Kidney (tissue), 14 donors: Measurements from ENCODE around the gene ZNF605. TPM values are rescaled to one million over a fixed set of nuclear protein-coding genes. Genes with fewer than 3 reads are reported as not detected.
A peak's percentile ranks its signal among the peaks of the same experiment; 100 is the strongest.
"Not testable (repeated sequence)": the region's sequence is repeated elsewhere in the genome, so short reads cannot be mapped to it uniquely, and the experiment has no call there.

Experiments
- DNase-seq, 5 donors: peaks; one replicate each; pipeline ENCODE4 v3.0.0-alpha.2; 2013 to 2020
- FAIRE-seq: peaks from 2 replicates; lab custom pipeline; 2012; peaks lifted over from hg19 to GRCh38; lab: Jason Lieb, UNC
- H3K27ac ChIP-seq, 2 donors: one replicate each; pipeline ENCODE4 v1.7.0; 2013; ENCODE audit warnings: low read depth in 2 of 2, low read length in 2 of 2, inconsistent platforms in 1 of 2
- H3K27me3 ChIP-seq: one replicate; pipeline ENCODE4 v1.7.1; 2013; ENCODE audit warnings: low read length, inconsistent platforms; ENCODE audit not compliant: control insufficient read depth, insufficient read depth
- H3K36me3 ChIP-seq, 3 donors: one replicate each; pipeline versions ENCODE4 v1.7.0 to v1.7.1; 2013; ENCODE audit warnings: low read length in 3 of 3, control low read depth in 1 of 3, inconsistent platforms in 1 of 3; ENCODE audit not compliant: insufficient read depth in 3 of 3, control insufficient read depth in 2 of 3
- H3K4me1 ChIP-seq, 3 donors: one replicate each; pipeline versions ENCODE4 v1.7.0 to v1.7.1; 2013; ENCODE audit warnings: low read length in 3 of 3, inconsistent platforms in 1 of 3, low read depth in 1 of 3; ENCODE audit not compliant: control insufficient read depth in 2 of 3, insufficient read depth in 2 of 3
- H3K4me3 ChIP-seq, 3 donors: one replicate each; pipeline versions ENCODE4 v1.7.0 to v1.8.1; 2013; ENCODE audit warnings: low read length in 3 of 3, control low read depth in 1 of 3, inconsistent platforms in 1 of 3
- H3K9ac ChIP-seq, 3 donors: one replicate each; pipeline versions ENCODE4 v1.7.0 to v1.7.1; 2013; ENCODE audit warnings: low read length in 3 of 3, control low read depth in 1 of 3, inconsistent platforms in 1 of 3
- H3K9me3 ChIP-seq, 3 donors: one replicate each; pipeline versions ENCODE4 v1.7.0 to v1.7.1; 2013; ENCODE audit warnings: low read length in 3 of 3, control low read depth in 1 of 3, inconsistent platforms in 1 of 3; ENCODE audit not compliant: control insufficient read depth in 2 of 3, insufficient read depth in 1 of 3
- CTCF ChIP-seq: IDR thresholded peaks from 3 replicates; pipeline ENCODE4 v1.5.1; 2012; ENCODE audit warnings: mild to moderate bottlenecking, moderate library complexity, borderline replicate concordance; ENCODE audit not compliant: insufficient read depth; ENCODE audit errors: extremely low read depth
- intact Hi-C: fragments of 100-400 bp; cut with DNase I; formaldehyde crosslinking; loops from one replicate; pipeline ENCODE4 v1.11.1; 2022
- polyA plus RNA-seq: library from polyadenylated mRNA; stranded (reverse); fragments of 350-450 nt; fragmentation: Illumina TruSeq; extraction: RNeasy Lipid Tissue Mini Kit (QIAGEN cat#74804); gene quantifications from one replicate; pipeline ENCODE4 v1.2.3, GENCODE V29; 2014; ENCODE audit warnings: low read depth, low replicate concordance; ENCODE audit not compliant: insufficient read depth
- total RNA-seq: library from RNA; stranded (reverse); fragmentation: NEBNext Ultra II Directional; extraction: Animal tissue kit (Norgen Biotek cat#: 25700); gene quantifications from one replicate; pipeline ENCODE4 v1.2.1, GENCODE V29; 2021
- donor health status: control.
- donor health status: control.
- donor health status: control.
- donor health status: control.
- donor health status: control.
- donor health status: DM: yes; HTN: yes; CAD: no.
- donor health status: Normal renal cell carcinoma (clear cell type).

Gene ZNF605
- total and polyA plus RNA-seq, 2 donors from 2014 or later = 5.0 to 15.2 TPM

GRCh38 chr12:132963947-132964346 is 7.8 kb upstream of the ZNF605 start:
- H3K27ac ChIP-seq, H3K4me1 ChIP-seq, H3K9ac ChIP-seq, H3K9me3 ChIP-seq, H3K27me3 ChIP-seq, intact Hi-C loops, H3K36me3 ChIP-seq, H3K4me3 ChIP-seq, FAIRE-seq: not testable (repeated sequence)
- TF ChIP-seq CTCF = peak; percentile 21
- peak in 1 of 5 donors; percentile 4 for DNase-seq

- H3K4me3 ChIP-seq, H3K27me3 ChIP-seq, H3K36me3 ChIP-seq, H3K9ac ChIP-seq, intact Hi-C loops, DNase-seq, H3K4me1 ChIP-seq, FAIRE-seq, H3K9me3 ChIP-seq, H3K27ac ChIP-seq: not testable (repeated sequence)
Observed at GRCh38 chr12:132961790-132962189, 5.7 kb upstream of the ZNF605 start.

- FAIRE-seq = no peak
- Histone ChIP-seq H3K4me3 (peak overlapping the region; percentile 74 to 97 (median 85)), H3K27ac (peak overlapping the region; percentile 54 to 72), H3K4me1 (peaks cover 0 to 10% (median 0%) of the 10 kb centered on the region in 3 donors), H3K9me3 (peaks cover 12 to 16% (median 15%) of the 10 kb centered on the region in 3 donors), H3K36me3 (peaks cover 0 to 11% (median 0%) of the 10 kb centered on the region in 3 donors), H3K27me3 (no peaks in the 10 kb centered on the region), H3K9ac (peak overlapping the region; percentile 71 to 93 (median 77))
- no peak for TF ChIP-seq CTCF
- DNase-seq = peak in 3 of 5 donors; percentile 57 to 78 (median 77)
- intact Hi-C loops = no loop called here
Observed at GRCh38 chr12:132955094-132956010, 754 bp downstream of the ZNF605 start.

- Histone ChIP-seq H3K9me3 (peaks cover 12 to 23% (median 18%) of the 10 kb centered on the region in 3 donors), H3K9ac (peak overlapping the region in 2 of 3 donors; percentile 71 to 77), H3K27me3 (no peaks in the 10 kb centered on the region), H3K4me3 (peak overlapping the region; percentile 30 to 97 (median 85)), H3K36me3 (peaks cover 0 to 13% (median 2%) of the 10 kb centered on the region in 3 donors), H3K27ac (no peak overlapping the region), H3K4me1 (peaks cover 0 to 10% (median 0%) of the 10 kb centered on the region in 3 donors)
- DNase-seq = peak in 2 of 5 donors; percentile 5 to 48
- no peak for FAIRE-seq
- intact Hi-C loops = no loop called here
- no peak for TF ChIP-seq CTCF
Observed at GRCh38 chr12:132954471-132955048, 1.5 kb downstream of the ZNF605 start.
